ENCODE data around the gene LIMCH1. TPM values are rescaled to one million over a fixed set of nuclear protein-coding genes. Genes with fewer than 3 reads are reported as not detected.

The LIMCH1 gene
- total RNA-seq, 1 donor from 2014 or later, result 6.8 TPM

- DNase-seq (ENCODE audit: low read depth) (no peak), FAIRE-seq (no peak)
- H3K27me3 ChIP-seq (ENCODE audit: control insufficient read depth, insufficient read depth, low read length), result peaks cover 2% of the 10 kb centered on the region
- no peaks in the 10 kb centered on the region for H3K36me3 ChIP-seq (ENCODE audit: control insufficient read depth, insufficient read depth, low read length)
- H3K4me3 ChIP-seq (ENCODE audit: low read depth, low read length), result no peak overlapping the region
- TF ChIP-seq CTCF (IDR thresholded peaks at IDR 0.05; ENCODE audit: insufficient read depth, low read length, severe bottlenecking), result no peak
Measured at GRCh38 chr4:41687971-41688370, 150.0 kb downstream of the LIMCH1 start.

DNA sequence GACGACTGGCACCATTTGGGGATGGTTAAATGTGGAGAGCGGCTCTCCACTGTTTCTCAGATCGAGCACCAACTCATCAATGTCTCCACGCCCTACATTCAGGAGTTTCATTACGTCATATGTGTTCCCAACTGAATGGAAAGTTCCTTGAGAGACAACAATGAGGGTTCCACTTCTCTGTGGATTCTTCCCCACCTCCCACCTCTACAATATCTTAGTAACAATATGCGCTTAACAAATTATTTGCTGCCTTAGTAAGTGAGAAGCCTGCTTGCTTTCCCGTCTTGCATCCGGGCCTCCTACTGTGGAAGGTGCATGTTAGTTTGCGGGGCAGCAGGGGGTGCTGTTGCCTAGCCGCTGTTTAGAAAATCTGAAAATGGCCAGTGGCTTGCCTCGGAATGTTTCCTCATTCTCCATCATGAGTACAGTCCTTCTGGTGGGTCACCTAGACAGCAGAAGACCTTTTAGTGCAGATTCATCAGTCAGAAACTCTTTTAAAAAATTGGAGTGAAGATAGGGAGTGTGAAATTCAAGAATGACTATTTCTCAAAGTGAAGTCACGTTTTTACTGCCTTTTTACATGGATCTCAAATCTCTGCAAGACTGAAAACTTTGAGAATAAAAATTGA, 154.9 kb downstream of the LIMCH1 start:
- H3K36me3 ChIP-seq (ENCODE audit: control insufficient read depth, insufficient read depth, low read length), result no peaks in the 10 kb centered on the region
- peak; percentile 58 for FAIRE-seq

DNA sequence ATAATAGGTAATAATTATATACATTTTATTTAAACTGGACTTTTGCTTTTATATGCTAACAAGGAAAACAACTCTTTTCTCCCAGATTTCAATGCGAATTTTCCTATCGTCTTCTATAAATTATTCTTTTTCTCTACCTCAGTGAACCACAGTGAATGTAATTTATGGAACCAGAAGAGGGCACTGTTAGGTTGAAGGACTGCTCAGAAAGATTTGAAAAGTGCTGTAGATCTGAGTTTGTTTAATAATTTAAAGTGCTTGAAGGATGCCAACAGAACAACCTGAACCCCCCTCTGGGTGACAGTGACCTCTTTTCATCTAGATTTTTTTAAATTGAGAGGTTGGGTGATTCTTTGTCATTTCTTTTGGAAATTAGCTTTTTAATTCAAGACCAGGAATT, 155.7 kb downstream of the LIMCH1 start:
- peak; percentile 54 for DNase-seq (ENCODE audit: low read depth)
- TF ChIP-seq CTCF (IDR thresholded peaks at IDR 0.05; ENCODE audit: insufficient read depth, low read length, severe bottlenecking), result peak; percentile 48
- Histone ChIP-seq H3K36me3 (ENCODE audit: control insufficient read depth, insufficient read depth, low read length) (no peaks in the 10 kb centered on the region), H3K27me3 (ENCODE audit: control insufficient read depth, insufficient read depth, low read length) (peaks cover 3% of the 10 kb centered on the region), H3K4me3 (ENCODE audit: low read depth, low read length) (no peak overlapping the region)
- no peak for FAIRE-seq

More for the DNA sequence above, 154.9 kb downstream of the LIMCH1 start:
- H3K27me3 ChIP-seq (ENCODE audit: control insufficient read depth, insufficient read depth, low read length), result no peaks in the 10 kb centered on the region
- TF ChIP-seq CTCF (IDR thresholded peaks at IDR 0.05; ENCODE audit: insufficient read depth, low read length, severe bottlenecking), result peak; percentile 91
- no peak overlapping the region for H3K4me3 ChIP-seq (ENCODE audit: low read depth, low read length)
- DNase-seq (ENCODE audit: low read depth), result peak; percentile 44

GRCh38 chr4:41696131-41696530, 158.2 kb downstream of the LIMCH1 start:
- H3K36me3 ChIP-seq (ENCODE audit: control insufficient read depth, insufficient read depth, low read length), result no peaks in the 10 kb centered on the region
- FAIRE-seq, result no peak
- no peak for TF ChIP-seq CTCF (IDR thresholded peaks at IDR 0.05; ENCODE audit: insufficient read depth, low read length, severe bottlenecking)
- no peak for DNase-seq (ENCODE audit: low read depth)
- no peak overlapping the region for H3K4me3 ChIP-seq (ENCODE audit: low read depth, low read length)
- peaks cover 3% of the 10 kb centered on the region for H3K27me3 ChIP-seq (ENCODE audit: control insufficient read depth, insufficient read depth, low read length)

GRCh38 chr4:41696763-41697162, 158.8 kb downstream of the LIMCH1 start:
- Histone ChIP-seq H3K27me3 (ENCODE audit: control insufficient read depth, insufficient read depth, low read length) (peaks cover 3% of the 10 kb centered on the region), H3K4me3 (ENCODE audit: low read depth, low read length) (no peak overlapping the region), H3K36me3 (ENCODE audit: control insufficient read depth, insufficient read depth, low read length) (no peaks in the 10 kb centered on the region)
- DNase-seq (ENCODE audit: low read depth), result no peak
- no peak for TF ChIP-seq CTCF (IDR thresholded peaks at IDR 0.05; ENCODE audit: insufficient read depth, low read length, severe bottlenecking)
- FAIRE-seq, result no peak

- no peak for TF ChIP-seq CTCF (IDR thresholded peaks at IDR 0.05; ENCODE audit: insufficient read depth, low read length, severe bottlenecking)
- Histone ChIP-seq H3K4me3 (ENCODE audit: low read depth, low read length) (no peak overlapping the region), H3K27me3 (ENCODE audit: control insufficient read depth, insufficient read depth, low read length) (peaks cover 3% of the 10 kb centered on the region), H3K36me3 (ENCODE audit: control insufficient read depth, insufficient read depth, low read length) (no peaks in the 10 kb centered on the region)
- FAIRE-seq (no peak), DNase-seq (ENCODE audit: low read depth) (peak; percentile 85)
Measured at GRCh38 chr4:41701983-41702382, 164.0 kb downstream of the LIMCH1 start.

Data from bronchial epithelial cell (primary cell).